WTC11 (cell line): ENCODE measurements around the gene RASA2. TPM values are rescaled to one million over a fixed set of nuclear protein-coding genes. Genes with fewer than 3 reads are reported as not detected.

Experiments used
- ATAC-seq: fragments of 200-7000 bp; cut with Tn5 transposase; 2 replicates; pipeline ENCODE4 v1.10.0; 2021; ENCODE audit warnings: mild to moderate bottlenecking, moderate library complexity
- CTCF ChIA-PET: fragments of 300-600 bp; sonication (Branson Sonifier 250); formaldehyde crosslinking; loops from one replicate; lab custom pipeline; 2021; ENCODE audit warnings: antibody characterized with exemption; lab: Charles Lee
- POLR2A ChIA-PET: fragments of 350-600 bp; sonication (Branson Sonifier 250); formaldehyde crosslinking; loops from one replicate; lab custom pipeline; 2021; ENCODE audit warnings: antibody characterized with exemption; lab: Charles Lee
- DNase-seq: peaks from one replicate; pipeline ENCODE4 v3.0.0; 2021; ENCODE audit warnings: low spot score
- H3K27ac Mint-ChIP-seq: 2 replicates; pipeline ENCODE4 v1.8.0; 2021; ENCODE audit warnings: mixed read lengths
- H3K27me3 Mint-ChIP-seq: 2 replicates; pipeline ENCODE4 v1.8.0; 2021; ENCODE audit warnings: low read depth, mild to moderate bottlenecking, moderate library complexity, mixed read lengths
- H3K36me3 Mint-ChIP-seq: 2 replicates; pipeline ENCODE4 v1.8.0; 2021; ENCODE audit warnings: mixed read lengths
- H3K4me1 Mint-ChIP-seq: 2 replicates; pipeline ENCODE4 v1.8.0; 2022; ENCODE audit warnings: mixed read lengths
- H3K4me3 Mint-ChIP-seq: 2 replicates; pipeline ENCODE4 v1.8.0; 2021; ENCODE audit warnings: mild to moderate bottlenecking, moderate library complexity, mixed read lengths
- H3K9me3 Mint-ChIP-seq: 2 replicates; pipeline ENCODE4 v1.8.0; 2021; ENCODE audit warnings: mixed read lengths
- ATF2 ChIP-seq: sonication (generic); formaldehyde crosslinking; IDR thresholded peaks from 2 replicates; pipeline ENCODE4 v1.8.1; 2022; ENCODE audit warnings: low read depth, missing genetic modification reagents, borderline replicate concordance
- EMX1 ChIP-seq: fragments of 250-450 bp; sonication (Bioruptor Pico); IDR thresholded peaks from 2 replicates; pipeline ENCODE4 v1.8.0; 2021; ENCODE audit warnings: mild to moderate bottlenecking
- ESRRA ChIP-seq: sonication (generic); formaldehyde crosslinking; IDR thresholded peaks from 2 replicates; pipeline ENCODE4 v1.8.1; 2022; ENCODE audit warnings: mild to moderate bottlenecking, missing genetic modification reagents, borderline replicate concordance
- FOXP1 ChIP-seq: sonication (generic); formaldehyde crosslinking; IDR thresholded peaks from 2 replicates; pipeline ENCODE4 v1.8.0; 2022; ENCODE audit warnings: missing genetic modification reagents, mild to moderate bottlenecking, moderate library complexity, borderline replicate concordance
- IRF1 ChIP-seq: sonication (generic); formaldehyde crosslinking; IDR thresholded peaks from 2 replicates; pipeline ENCODE4 v1.8.0; 2023; ENCODE audit warnings: missing genetic modification reagents
- OVOL2 ChIP-seq: fragments of 250-450 bp; sonication (Bioruptor Pico); IDR thresholded peaks from 2 replicates; pipeline ENCODE4 v1.9.0; 2021; ENCODE audit warnings: mild to moderate bottlenecking, borderline replicate concordance
- PRRX2 ChIP-seq: fragments of 250-450 bp; sonication (Bioruptor Pico); IDR thresholded peaks from 2 replicates; pipeline ENCODE4 v1.8.0; 2021; ENCODE audit warnings: mild to moderate bottlenecking
- TEAD4 ChIP-seq: sonication (generic); formaldehyde crosslinking; IDR thresholded peaks from 2 replicates; pipeline ENCODE4 v1.8.0; 2022; ENCODE audit warnings: mild to moderate bottlenecking, missing genetic modification reagents
- ZBTB21 ChIP-seq: sonication (generic); formaldehyde crosslinking; IDR thresholded peaks from 2 replicates; pipeline ENCODE4 v1.8.1; 2023; ENCODE audit warnings: mild to moderate bottlenecking, missing genetic modification reagents, borderline replicate concordance
- ZNF232 ChIP-seq: sonication (generic); formaldehyde crosslinking; IDR thresholded peaks from 2 replicates; pipeline ENCODE4 v1.8.0; 2022; ENCODE audit warnings: mild to moderate bottlenecking, missing genetic modification reagents
- ZNF396 ChIP-seq: fragments of 250-450 bp; sonication (Bioruptor Pico); IDR thresholded peaks from 2 replicates; pipeline ENCODE4 v1.8.0; 2021; ENCODE audit warnings: mild to moderate bottlenecking, moderate library complexity, borderline replicate concordance
- ZNF532 ChIP-seq: fragments of 250-450 bp; sonication (Bioruptor Pico); IDR thresholded peaks from 2 replicates; pipeline ENCODE4 v1.9.0; 2021; ENCODE audit warnings: mild to moderate bottlenecking, borderline replicate concordance
- total RNA-seq: library from RNA; stranded (reverse); gene quantifications from 3 replicates; pipeline ENCODE4 v1.2.3, GENCODE V29; 2021
- TF ChIP-seq, protein P1 (sequence below): sonication (generic); formaldehyde crosslinking; IDR thresholded peaks from 2 replicates; pipeline ENCODE4 v1.8.1; 2023; ENCODE audit warnings: mild to moderate bottlenecking, missing genetic modification reagents, borderline replicate concordance
- TF ChIP-seq, protein P2 (sequence below): sonication (generic); formaldehyde crosslinking; IDR thresholded peaks from 2 replicates; pipeline ENCODE4 v1.8.0; 2023; ENCODE audit warnings: mild to moderate bottlenecking, missing genetic modification reagents
- TF ChIP-seq, protein P3 (sequence below): sonication (generic); formaldehyde crosslinking; IDR thresholded peaks from 2 replicates; pipeline ENCODE4 v1.8.0; 2022; ENCODE audit warnings: mild to moderate bottlenecking, missing genetic modification reagents
- TF ChIP-seq, protein P4 (sequence below): sonication (generic); formaldehyde crosslinking; conservative IDR thresholded peaks from 2 replicates; pipeline ENCODE4 v1.8.1; 2023; ENCODE audit warnings: mild to moderate bottlenecking, low read depth, missing genetic modification reagents, moderate library complexity

Gene RASA2
- total RNA-seq, 1 experiment from 2014 or later, result 13.9 TPM

DNA sequence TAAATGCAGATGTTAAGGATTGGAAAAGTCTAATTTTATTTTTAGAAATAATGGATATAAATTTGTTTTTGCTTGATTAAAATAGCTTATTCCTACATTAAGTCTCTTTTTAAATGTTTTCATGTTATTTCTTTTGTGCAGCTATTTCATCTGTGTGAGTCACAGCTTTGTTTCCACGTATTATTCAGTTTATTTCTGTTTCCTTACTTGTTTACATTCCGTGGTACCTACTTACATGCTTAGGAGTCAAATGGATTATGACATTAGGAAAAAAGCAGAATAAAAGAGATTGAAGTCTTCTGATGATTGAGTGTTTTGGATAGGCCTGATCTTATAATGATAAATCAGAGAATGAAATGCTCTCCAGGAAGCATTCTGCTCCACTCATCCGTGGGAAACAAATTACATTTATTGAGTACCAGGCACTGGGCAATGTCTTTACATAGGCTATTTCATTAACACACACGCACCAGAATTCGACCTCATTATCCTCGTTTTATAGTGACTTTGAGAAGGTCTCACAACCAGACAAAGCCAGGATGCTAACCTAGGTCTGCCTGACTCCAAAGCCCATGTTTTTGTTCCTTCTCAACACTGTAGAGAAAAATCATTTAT lies 38.1 kb upstream of the RASA2 start:
- peaks cover 4% of the 10 kb centered on the region for H3K4me1 Mint-ChIP-seq
- POLR2A ChIA-PET, result no interaction called here
- TF ChIP-seq ZNF396, result no peak
- TF ChIP-seq, protein P1, sequence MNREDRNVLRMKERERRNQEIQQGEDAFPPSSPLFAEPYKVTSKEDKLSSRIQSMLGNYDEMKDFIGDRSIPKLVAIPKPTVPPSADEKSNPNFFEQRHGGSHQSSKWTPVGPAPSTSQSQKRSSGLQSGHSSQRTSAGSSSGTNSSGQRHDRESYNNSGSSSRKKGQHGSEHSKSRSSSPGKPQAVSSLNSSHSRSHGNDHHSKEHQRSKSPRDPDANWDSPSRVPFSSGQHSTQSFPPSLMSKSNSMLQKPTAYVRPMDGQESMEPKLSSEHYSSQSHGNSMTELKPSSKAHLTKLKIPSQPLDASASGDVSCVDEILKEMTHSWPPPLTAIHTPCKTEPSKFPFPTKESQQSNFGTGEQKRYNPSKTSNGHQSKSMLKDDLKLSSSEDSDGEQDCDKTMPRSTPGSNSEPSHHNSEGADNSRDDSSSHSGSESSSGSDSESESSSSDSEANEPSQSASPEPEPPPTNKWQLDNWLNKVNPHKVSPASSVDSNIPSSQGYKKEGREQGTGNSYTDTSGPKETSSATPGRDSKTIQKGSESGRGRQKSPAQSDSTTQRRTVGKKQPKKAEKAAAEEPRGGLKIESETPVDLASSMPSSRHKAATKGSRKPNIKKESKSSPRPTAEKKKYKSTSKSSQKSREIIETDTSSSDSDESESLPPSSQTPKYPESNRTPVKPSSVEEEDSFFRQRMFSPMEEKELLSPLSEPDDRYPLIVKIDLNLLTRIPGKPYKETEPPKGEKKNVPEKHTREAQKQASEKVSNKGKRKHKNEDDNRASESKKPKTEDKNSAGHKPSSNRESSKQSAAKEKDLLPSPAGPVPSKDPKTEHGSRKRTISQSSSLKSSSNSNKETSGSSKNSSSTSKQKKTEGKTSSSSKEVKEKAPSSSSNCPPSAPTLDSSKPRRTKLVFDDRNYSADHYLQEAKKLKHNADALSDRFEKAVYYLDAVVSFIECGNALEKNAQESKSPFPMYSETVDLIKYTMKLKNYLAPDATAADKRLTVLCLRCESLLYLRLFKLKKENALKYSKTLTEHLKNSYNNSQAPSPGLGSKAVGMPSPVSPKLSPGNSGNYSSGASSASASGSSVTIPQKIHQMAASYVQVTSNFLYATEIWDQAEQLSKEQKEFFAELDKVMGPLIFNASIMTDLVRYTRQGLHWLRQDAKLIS (CRISPR knock-in tag), result no peak
- TF ChIP-seq FOXP1 (CRISPR knock-in tag), result no peak
- TF ChIP-seq ESRRA (CRISPR knock-in tag), result no peak
- TF ChIP-seq ATF2 (CRISPR knock-in tag), result no peak
- TF ChIP-seq, protein P2, sequence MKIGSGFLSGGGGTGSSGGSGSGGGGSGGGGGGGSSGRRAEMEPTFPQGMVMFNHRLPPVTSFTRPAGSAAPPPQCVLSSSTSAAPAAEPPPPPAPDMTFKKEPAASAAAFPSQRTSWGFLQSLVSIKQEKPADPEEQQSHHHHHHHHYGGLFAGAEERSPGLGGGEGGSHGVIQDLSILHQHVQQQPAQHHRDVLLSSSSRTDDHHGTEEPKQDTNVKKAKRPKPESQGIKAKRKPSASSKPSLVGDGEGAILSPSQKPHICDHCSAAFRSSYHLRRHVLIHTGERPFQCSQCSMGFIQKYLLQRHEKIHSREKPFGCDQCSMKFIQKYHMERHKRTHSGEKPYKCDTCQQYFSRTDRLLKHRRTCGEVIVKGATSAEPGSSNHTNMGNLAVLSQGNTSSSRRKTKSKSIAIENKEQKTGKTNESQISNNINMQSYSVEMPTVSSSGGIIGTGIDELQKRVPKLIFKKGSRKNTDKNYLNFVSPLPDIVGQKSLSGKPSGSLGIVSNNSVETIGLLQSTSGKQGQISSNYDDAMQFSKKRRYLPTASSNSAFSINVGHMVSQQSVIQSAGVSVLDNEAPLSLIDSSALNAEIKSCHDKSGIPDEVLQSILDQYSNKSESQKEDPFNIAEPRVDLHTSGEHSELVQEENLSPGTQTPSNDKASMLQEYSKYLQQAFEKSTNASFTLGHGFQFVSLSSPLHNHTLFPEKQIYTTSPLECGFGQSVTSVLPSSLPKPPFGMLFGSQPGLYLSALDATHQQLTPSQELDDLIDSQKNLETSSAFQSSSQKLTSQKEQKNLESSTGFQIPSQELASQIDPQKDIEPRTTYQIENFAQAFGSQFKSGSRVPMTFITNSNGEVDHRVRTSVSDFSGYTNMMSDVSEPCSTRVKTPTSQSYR, result no peak
- no peak for TF ChIP-seq ZNF532 (CRISPR knock-in tag)
- no peak for TF ChIP-seq PRRX2 (CRISPR knock-in tag)
- TF ChIP-seq, protein P3, sequence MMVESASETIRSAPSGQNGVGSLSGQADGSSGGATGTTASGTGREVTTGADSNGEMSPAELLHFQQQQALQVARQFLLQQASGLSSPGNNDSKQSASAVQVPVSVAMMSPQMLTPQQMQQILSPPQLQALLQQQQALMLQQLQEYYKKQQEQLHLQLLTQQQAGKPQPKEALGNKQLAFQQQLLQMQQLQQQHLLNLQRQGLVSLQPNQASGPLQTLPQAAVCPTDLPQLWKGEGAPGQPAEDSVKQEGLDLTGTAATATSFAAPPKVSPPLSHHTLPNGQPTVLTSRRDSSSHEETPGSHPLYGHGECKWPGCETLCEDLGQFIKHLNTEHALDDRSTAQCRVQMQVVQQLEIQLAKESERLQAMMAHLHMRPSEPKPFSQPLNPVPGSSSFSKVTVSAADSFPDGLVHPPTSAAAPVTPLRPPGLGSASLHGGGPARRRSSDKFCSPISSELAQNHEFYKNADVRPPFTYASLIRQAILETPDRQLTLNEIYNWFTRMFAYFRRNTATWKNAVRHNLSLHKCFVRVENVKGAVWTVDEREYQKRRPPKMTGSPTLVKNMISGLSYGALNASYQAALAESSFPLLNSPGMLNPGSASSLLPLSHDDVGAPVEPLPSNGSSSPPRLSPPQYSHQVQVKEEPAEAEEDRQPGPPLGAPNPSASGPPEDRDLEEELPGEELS, result no peak
- TF ChIP-seq EMX1 (CRISPR knock-in tag), result no peak
- TF ChIP-seq OVOL2 (CRISPR knock-in tag), result no peak
- no peak for TF ChIP-seq IRF1 (CRISPR knock-in tag)
- TF ChIP-seq TEAD4 (CRISPR knock-in tag), result no peak
- TF ChIP-seq, protein P4, sequence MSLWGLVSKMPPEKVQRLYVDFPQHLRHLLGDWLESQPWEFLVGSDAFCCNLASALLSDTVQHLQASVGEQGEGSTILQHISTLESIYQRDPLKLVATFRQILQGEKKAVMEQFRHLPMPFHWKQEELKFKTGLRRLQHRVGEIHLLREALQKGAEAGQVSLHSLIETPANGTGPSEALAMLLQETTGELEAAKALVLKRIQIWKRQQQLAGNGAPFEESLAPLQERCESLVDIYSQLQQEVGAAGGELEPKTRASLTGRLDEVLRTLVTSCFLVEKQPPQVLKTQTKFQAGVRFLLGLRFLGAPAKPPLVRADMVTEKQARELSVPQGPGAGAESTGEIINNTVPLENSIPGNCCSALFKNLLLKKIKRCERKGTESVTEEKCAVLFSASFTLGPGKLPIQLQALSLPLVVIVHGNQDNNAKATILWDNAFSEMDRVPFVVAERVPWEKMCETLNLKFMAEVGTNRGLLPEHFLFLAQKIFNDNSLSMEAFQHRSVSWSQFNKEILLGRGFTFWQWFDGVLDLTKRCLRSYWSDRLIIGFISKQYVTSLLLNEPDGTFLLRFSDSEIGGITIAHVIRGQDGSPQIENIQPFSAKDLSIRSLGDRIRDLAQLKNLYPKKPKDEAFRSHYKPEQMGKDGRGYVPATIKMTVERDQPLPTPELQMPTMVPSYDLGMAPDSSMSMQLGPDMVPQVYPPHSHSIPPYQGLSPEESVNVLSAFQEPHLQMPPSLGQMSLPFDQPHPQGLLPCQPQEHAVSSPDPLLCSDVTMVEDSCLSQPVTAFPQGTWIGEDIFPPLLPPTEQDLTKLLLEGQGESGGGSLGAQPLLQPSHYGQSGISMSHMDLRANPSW (CRISPR knock-in tag), result no peak
- TF ChIP-seq ZBTB21 (CRISPR knock-in tag), result no peak
- TF ChIP-seq ZNF232, result no peak
- TF ChIP-seq, all 79 proteins: peak for 0
- no peak overlapping the region for H3K4me3 Mint-ChIP-seq
- no peaks in the 10 kb centered on the region for H3K9me3 Mint-ChIP-seq
- H3K27ac Mint-ChIP-seq, result no peak overlapping the region
- CTCF ChIA-PET, result interaction anchor here (0.6 to 2.8 kb wide), 5 partner anchors 11 to 145 kb away, joined by 3 to 18 read pairs (median 7); no protein-coding TSS in a partner anchor
- DNase-seq, result no peak
- no peak for ATAC-seq
- no peaks in the 10 kb centered on the region for H3K27me3 Mint-ChIP-seq
- peaks cover 8% of the 10 kb centered on the region for H3K36me3 Mint-ChIP-seq
